ENCODE measurements around the gene PLPPR2.

PLPPR2 gene

DNA sequence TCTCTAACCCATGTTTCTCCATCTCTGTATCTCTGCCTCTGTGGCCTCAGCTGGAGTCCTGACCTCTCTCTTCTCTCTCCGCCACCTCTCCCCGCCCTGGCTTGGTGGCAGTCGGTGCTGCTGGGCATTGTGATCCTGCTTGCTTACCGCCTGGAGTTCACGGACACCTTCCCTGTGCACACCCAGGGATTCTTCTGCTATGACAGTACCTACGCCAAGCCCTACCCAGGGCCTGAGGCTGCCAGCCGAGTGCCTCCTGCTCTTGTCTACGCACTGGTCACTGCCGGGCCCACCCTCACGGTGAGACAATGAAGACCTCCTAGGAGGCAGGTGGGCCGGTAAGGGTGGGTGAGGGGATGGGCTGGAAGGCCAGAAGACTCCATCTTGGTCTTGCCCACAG lies 4.2 kb downstream of the PLPPR2 start:
- no peak overlapping the region for H3K4me3 ChIP-seq (ENCODE audit: low read depth, low read length)

DNA sequence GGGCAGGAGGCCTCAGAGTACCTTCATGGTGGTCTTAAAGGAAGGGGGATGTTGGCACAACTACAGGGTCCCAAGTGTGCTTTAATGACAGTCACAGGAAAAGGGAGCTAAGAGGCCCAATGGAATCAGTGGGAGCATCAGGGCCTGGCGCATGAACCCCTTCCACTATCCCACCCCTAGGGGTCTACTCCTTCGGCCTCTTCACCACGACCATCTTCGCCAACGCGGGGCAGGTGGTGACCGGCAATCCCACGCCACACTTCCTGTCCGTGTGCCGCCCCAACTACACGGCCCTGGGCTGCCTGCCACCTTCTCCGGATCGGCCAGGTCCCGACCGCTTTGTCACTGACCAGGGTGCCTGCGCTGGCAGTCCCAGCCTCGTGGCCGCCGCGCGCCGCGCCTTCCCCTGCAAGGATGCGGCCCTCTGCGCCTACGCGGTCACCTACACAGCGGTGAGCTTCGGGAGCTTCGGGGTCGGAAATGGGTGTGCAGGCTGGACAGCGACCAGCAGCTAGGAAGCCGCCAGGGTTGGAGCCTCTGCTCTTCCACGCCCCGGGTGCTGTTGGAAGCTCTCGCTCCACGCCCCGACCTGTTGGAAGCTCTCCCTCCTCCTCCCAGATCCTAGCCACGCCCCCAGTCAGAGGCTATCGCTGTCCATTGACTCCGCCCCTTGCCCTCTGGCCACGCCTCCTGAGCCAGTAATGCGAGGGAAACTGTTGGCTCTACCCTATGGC lies 6.0 kb downstream of the PLPPR2 start:
- no peak overlapping the region for H3K4me3 ChIP-seq (ENCODE audit: low read depth, low read length)
- TF ChIP-seq, protein P1, sequence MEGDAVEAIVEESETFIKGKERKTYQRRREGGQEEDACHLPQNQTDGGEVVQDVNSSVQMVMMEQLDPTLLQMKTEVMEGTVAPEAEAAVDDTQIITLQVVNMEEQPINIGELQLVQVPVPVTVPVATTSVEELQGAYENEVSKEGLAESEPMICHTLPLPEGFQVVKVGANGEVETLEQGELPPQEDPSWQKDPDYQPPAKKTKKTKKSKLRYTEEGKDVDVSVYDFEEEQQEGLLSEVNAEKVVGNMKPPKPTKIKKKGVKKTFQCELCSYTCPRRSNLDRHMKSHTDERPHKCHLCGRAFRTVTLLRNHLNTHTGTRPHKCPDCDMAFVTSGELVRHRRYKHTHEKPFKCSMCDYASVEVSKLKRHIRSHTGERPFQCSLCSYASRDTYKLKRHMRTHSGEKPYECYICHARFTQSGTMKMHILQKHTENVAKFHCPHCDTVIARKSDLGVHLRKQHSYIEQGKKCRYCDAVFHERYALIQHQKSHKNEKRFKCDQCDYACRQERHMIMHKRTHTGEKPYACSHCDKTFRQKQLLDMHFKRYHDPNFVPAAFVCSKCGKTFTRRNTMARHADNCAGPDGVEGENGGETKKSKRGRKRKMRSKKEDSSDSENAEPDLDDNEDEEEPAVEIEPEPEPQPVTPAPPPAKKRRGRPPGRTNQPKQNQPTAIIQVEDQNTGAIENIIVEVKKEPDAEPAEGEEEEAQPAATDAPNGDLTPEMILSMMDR (IDR thresholded peaks at IDR 0.05; ENCODE audit: low read depth, low read length): no peak

More for the DNA sequence above, 4.2 kb downstream of the PLPPR2 start:
- TF ChIP-seq, protein P1 (IDR thresholded peaks at IDR 0.05; ENCODE audit: low read depth, low read length): no peak

DNA sequence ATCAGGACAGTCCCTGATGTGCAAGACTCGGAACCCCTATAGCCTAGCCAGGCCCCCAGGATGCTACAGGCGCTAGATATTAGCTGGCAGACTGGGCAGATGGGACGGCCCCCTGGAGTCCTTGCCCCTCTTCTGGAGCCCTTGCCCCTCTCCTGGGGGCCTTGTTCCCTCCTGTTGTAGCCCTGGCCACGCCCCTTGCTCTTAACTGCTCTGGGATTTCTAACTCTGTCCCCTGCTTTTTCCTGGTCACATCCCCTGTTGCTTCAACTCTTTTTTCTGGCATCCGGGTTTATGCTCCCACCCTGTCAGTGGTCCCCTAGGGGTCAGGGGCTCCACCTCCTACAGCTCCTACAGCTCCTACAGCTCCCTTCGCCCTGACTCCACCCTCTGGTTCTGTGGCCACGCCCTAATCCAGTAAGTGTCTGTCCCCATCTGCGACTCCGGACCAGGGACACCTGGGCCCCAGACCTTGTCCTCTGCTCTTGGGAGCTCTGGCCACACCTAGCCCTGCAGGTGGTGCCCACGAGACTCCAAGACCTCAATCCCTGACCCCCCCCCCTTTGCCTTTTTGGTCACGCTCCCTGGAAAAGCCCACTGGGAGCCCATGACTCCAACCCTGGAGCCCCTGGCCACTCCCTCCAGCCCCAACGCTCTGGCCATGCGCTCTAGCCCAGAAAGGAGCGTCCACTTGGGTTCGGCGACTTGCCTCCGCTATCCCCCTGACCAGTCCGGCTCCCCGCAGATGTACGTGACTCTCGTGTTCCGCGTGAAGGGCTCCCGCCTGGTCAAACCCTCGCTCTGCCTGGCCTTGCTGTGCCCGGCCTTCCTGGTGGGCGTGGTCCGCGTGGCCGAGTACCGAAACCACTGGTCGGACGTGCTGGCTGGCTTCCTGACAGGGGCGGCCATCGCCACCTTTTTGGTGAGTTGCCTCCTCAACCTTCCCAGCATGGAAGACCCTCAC lies 6.8 kb downstream of the PLPPR2 start:
- TF ChIP-seq, protein P1 (IDR thresholded peaks at IDR 0.05; ENCODE audit: low read depth, low read length): no peak
- no peak overlapping the region for H3K4me3 ChIP-seq (ENCODE audit: low read depth, low read length)

DNA sequence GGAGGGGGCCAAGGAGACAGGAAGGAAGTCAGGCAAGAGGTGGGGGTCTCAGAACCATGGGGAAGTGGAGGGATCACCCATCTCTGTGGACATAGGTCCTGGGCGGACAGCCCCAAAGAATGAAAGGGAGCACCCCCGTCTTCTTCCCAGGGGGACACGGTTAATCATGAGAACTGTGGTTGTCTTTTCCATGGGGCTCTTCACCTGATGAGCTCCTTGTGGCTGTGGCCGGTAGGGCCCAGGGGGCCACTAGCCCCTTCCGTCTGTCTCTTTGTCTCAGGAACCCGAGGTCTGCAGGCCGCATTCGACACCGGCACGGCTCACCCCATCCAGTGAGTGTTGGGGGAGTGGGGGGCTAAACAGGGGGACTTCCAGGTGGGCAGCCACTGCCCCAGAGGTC lies 8.6 kb downstream of the PLPPR2 start:
- TF ChIP-seq, protein P1 (IDR thresholded peaks at IDR 0.05; ENCODE audit: low read depth, low read length): no peak

DNA sequence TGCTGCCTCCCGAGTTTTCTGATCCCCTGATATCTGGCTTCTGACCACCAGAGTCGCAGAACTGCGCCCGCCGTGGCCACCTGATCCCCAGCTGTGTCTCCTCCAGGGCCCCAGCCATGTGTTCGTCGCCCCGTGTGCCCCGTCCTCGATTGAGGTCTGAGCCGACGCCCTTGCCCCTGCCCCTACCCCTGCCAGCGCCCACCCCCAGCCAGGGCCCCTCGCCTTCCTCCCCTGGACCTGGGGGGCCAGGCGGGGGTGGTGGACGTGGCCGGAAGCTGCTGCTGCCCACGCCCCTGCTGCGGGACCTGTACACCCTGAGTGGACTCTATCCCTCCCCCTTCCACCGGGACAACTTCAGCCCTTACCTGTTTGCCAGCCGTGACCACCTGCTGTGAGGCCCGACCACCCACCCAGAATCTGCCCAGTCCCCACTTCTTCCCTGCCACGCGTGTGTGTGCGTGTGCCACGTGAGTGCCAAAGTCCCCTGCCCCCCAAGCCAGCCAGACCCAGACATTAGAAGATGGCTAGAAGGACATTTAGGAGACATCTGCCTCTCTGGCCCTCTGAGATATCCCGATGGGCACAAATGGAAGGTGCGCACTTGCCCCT lies 9.2 kb downstream of the PLPPR2 start:
- H3K4me3 ChIP-seq (ENCODE audit: low read depth, low read length): no peak overlapping the region
- TF ChIP-seq, protein P1 (IDR thresholded peaks at IDR 0.05; ENCODE audit: low read depth, low read length): no peak

More for the DNA sequence above, 8.6 kb downstream of the PLPPR2 start:
- H3K4me3 ChIP-seq (ENCODE audit: low read depth, low read length): no peak overlapping the region

DNA sequence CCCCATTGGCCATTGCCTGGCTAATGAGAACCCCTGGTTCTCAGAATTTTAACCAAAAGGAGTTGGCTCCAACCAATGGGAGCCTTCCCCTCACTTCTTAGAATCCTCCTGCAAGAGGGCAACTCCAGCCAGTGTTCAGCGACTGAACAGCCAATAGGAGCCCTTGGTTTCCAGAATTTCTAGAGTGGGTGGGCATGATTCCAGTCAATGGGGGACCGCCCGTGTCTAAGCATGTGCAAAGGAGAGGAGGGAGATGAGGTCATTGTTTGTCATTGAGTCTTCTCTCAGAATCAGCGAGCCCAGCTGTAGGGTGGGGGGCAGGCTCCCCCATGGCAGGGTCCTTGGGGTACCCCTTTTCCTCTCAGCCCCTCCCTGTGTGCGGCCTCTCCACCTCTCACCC lies 9.7 kb downstream of the PLPPR2 start:
- TF ChIP-seq, protein P1 (IDR thresholded peaks at IDR 0.05; ENCODE audit: low read depth, low read length): no peak
- no peak overlapping the region for H3K4me3 ChIP-seq (ENCODE audit: low read depth, low read length)

Data from WI38 (cell line).